Tibial nerve (tissue), 3 donors: Measurements from ENCODE around the gene LPAR6.

ENCODE experiments used
- POLR2A ChIP-seq, 2 donors: fragments of 450-650 bp; IDR thresholded peaks; one replicate each; pipeline ENCODE4 v1.6.1; 2017; ENCODE audit warnings: antibody characterized with exemption in 2 of 2, mild to moderate bottlenecking in 2 of 2, moderate library complexity in 2 of 2
- TF ChIP-seq, protein P1 (sequence below), 5 experiments: fragments of 200-600 bp in 3 of 5; fragments of 450-650 bp in 2 of 5; sonication (generic) in 3 of 5; IDR thresholded peaks; one replicate each; pipeline ENCODE4 v1.5.1; 2016 to 2019; ENCODE audit warnings: antibody characterized with exemption in 5 of 5, mild to moderate bottlenecking in 3 of 5, moderate library complexity in 2 of 5

DNA sequence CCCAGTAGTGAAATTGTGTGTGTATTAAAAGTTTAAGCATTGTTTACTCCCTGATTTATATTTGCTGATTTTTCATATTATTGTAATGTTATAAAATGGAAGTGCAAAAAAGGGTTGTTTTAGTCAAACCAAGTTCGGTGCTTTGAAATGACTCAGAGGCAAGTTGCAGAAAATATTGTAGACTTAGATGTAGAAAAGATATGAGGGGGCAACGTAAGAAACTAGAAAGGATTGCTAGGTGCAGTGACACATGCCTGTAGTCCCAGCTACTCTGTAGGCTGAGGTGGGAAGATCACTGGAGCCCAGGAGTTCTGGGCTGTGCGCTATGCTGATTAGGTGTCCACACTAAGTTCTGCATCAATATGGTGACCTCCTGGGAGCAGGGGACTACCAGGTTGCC is 16.1 kb upstream of the LPAR6 start:
- TF ChIP-seq, protein P1, sequence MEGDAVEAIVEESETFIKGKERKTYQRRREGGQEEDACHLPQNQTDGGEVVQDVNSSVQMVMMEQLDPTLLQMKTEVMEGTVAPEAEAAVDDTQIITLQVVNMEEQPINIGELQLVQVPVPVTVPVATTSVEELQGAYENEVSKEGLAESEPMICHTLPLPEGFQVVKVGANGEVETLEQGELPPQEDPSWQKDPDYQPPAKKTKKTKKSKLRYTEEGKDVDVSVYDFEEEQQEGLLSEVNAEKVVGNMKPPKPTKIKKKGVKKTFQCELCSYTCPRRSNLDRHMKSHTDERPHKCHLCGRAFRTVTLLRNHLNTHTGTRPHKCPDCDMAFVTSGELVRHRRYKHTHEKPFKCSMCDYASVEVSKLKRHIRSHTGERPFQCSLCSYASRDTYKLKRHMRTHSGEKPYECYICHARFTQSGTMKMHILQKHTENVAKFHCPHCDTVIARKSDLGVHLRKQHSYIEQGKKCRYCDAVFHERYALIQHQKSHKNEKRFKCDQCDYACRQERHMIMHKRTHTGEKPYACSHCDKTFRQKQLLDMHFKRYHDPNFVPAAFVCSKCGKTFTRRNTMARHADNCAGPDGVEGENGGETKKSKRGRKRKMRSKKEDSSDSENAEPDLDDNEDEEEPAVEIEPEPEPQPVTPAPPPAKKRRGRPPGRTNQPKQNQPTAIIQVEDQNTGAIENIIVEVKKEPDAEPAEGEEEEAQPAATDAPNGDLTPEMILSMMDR (IDR thresholded peaks at IDR 0.05) = no peak
- TF ChIP-seq POLR2A (IDR thresholded peaks at IDR 0.05) = no peak
